Measurements from ENCODE around the gene SERAC1.
A peak's percentile ranks its signal among the peaks of the same experiment; 100 is the strongest.
"Not testable (repeated sequence)": the region's sequence is repeated elsewhere in the genome, so short reads cannot be mapped to it uniquely, and the experiment has no call there.

SERAC1 gene

GRCh38 chr6:158174024-158174423 lies 6.0 kb upstream of the SERAC1 start:
- DNase-seq: no peak

GRCh38 chr6:158172001-158172400 lies 3.9 kb upstream of the SERAC1 start:
- no peak for DNase-seq

- DNase-seq: no peak
Observed at GRCh38 chr6:158170656-158171081, 2.6 kb upstream of the SERAC1 start.

GRCh38 chr6:158169634-158170033 lies 1.6 kb upstream of the SERAC1 start:
- not testable (repeated sequence) for DNase-seq

- no peak for DNase-seq
Observed at GRCh38 chr6:158165919-158166416, 2.1 kb downstream of the SERAC1 start.

- DNase-seq: no peak
Observed at GRCh38 chr6:158164579-158165170, 3.4 kb downstream of the SERAC1 start.

- DNase-seq: no peak
Observed at GRCh38 chr6:158161566-158162254, 6.4 kb downstream of the SERAC1 start.

- no peak for DNase-seq
Observed at GRCh38 chr6:158160932-158161539, 7.0 kb downstream of the SERAC1 start.

- DNase-seq: no peak
Observed at GRCh38 chr6:158158748-158159147, 9.3 kb downstream of the SERAC1 start.

- DNase-seq: no peak
Observed at GRCh38 chr6:158158123-158158522, 9.9 kb downstream of the SERAC1 start.

- no peak for DNase-seq
Observed at GRCh38 chr6:158157064-158157764, 10.8 kb downstream of the SERAC1 start.

GRCh38 chr6:158154816-158155215 lies 13.2 kb downstream of the SERAC1 start:
- no peak for DNase-seq

- DNase-seq: no peak
Observed at GRCh38 chr6:158153576-158153975, 14.5 kb downstream of the SERAC1 start.

- no peak for DNase-seq
Observed at GRCh38 chr6:158152659-158153058, 15.4 kb downstream of the SERAC1 start.

GRCh38 chr6:158152025-158152424 lies 16.0 kb downstream of the SERAC1 start:
- not testable (repeated sequence) for DNase-seq

- no peak for DNase-seq
Observed at GRCh38 chr6:158150701-158151100, 17.4 kb downstream of the SERAC1 start.

GRCh38 chr6:158149641-158150040 lies 18.4 kb downstream of the SERAC1 start:
- no peak for DNase-seq

- no peak for DNase-seq
Observed at GRCh38 chr6:158143700-158144099, 24.4 kb downstream of the SERAC1 start.

- DNase-seq: peak; percentile 81
Observed at GRCh38 chr6:158142789-158143188, 25.3 kb downstream of the SERAC1 start.

- no peak for DNase-seq
Observed at GRCh38 chr6:158131926-158132325, 36.1 kb downstream of the SERAC1 start.

GRCh38 chr6:158125271-158125670 lies 42.8 kb downstream of the SERAC1 start:
- no peak for DNase-seq

- no peak for DNase-seq
Observed at GRCh38 chr6:158124288-158124687, 43.8 kb downstream of the SERAC1 start.

GRCh38 chr6:158122048-158122447 lies 46.0 kb downstream of the SERAC1 start:
- DNase-seq: no peak

GRCh38 chr6:158121335-158121734 lies 46.7 kb downstream of the SERAC1 start:
- no peak for DNase-seq

Measured in NCI-H2029 (cell line).